B cell (primary cell): ENCODE data around the gene PLEKHG4. TPM values are rescaled to one million over a fixed set of nuclear protein-coding genes. Genes with fewer than 3 reads are reported as not detected.

Source experiments
- ATAC-seq: fragments of 200-7000 bp; cut with Tn5 transposase; one replicate; pipeline ENCODE4 v1.10.0; 2021; ENCODE audit warnings: low read depth, mild to moderate bottlenecking, moderate number of reproducible peaks, moderate library complexity
- CTCF ChIA-PET: fragments of 350-600 bp; sonication (Branson Sonifier 250); formaldehyde crosslinking; loops from one replicate; lab custom pipeline; 2021; ENCODE audit warnings: antibody characterized with exemption, inconsistent platforms; lab: Charles Lee
- POLR2A ChIA-PET: fragments of 350-600 bp; sonication (Branson Sonifier 250); formaldehyde crosslinking; loops from one replicate; lab custom pipeline; 2021; ENCODE audit warnings: antibody characterized with exemption; lab: Charles Lee
- DNase-seq: peaks from one replicate; pipeline ENCODE4 v3.0.0; 2013
- H2AFZ ChIP-seq: 2 replicates; pipeline ENCODE4 v1.6.1; 2012; ENCODE audit warnings: mild to moderate bottlenecking, low read depth, low read length; ENCODE audit not compliant: insufficient read depth, poor library complexity, severe bottlenecking
- H3K27ac ChIP-seq, 2 donors: 1 replicate in 1 of 2; 2 replicates in 1 of 2; pipeline ENCODE4 v1.5.1; 2012 to 2013; ENCODE audit warnings: low read length in 2 of 2, mild to moderate bottlenecking in 2 of 2, moderate library complexity in 1 of 2
- H3K27me3 ChIP-seq, 4 experiments: fragments of 200-600 bp in 1 of 4; sonication (generic) in 1 of 4; replicated peaks in 1 of 4; 1 replicate in 2 of 4; 2 replicates in 2 of 4; pipeline versions ENCODE4 v1.6.1 to v1.7.0; 2013 to 2016; ENCODE audit warnings: low read length in 3 of 4, mild to moderate bottlenecking in 2 of 4, mixed read lengths in 1 of 4, moderate library complexity in 1 of 4; ENCODE audit not compliant: insufficient read depth in 4 of 4, control insufficient read depth in 3 of 4; ENCODE audit errors: control extremely low read depth in 1 of 4
- H3K36me3 ChIP-seq, 2 experiments: replicated peaks in 1 of 2; 1 replicate in 1 of 2; 2 replicates in 1 of 2; pipeline versions ENCODE4 v1.6.1 to v1.7.1; 2013; ENCODE audit warnings: low read length in 1 of 2; ENCODE audit not compliant: insufficient read depth in 2 of 2, control insufficient read depth in 1 of 2; ENCODE audit errors: control extremely low read depth in 1 of 2, extremely low read depth in 1 of 2
- H3K4me1 ChIP-seq, 2 donors: fragments of 200-600 bp in 1 of 2; sonication (generic) in 1 of 2; 1 replicate in 1 of 2; 2 replicates in 1 of 2; pipeline versions ENCODE4 v1.5.1 to v1.6.1; 2013 to 2017; ENCODE audit warnings: low read length in 2 of 2; ENCODE audit not compliant: control insufficient read depth in 2 of 2, insufficient read depth in 2 of 2
- H3K4me2 ChIP-seq: replicated peaks from 2 replicates; pipeline ENCODE3; 2012; ENCODE audit warnings: mild to moderate bottlenecking, low read depth, low read length; ENCODE audit not compliant: poor library complexity, severe bottlenecking
- H3K4me3 ChIP-seq, 5 experiments: fragments of 200-600 bp in 1 of 5; sonication (generic) in 1 of 5; 1 replicate in 3 of 5; 2 replicates in 2 of 5; pipeline versions ENCODE4 v1.5.1 to v1.7.0; 2011 to 2016; ENCODE audit warnings: low read length in 4 of 5, mild to moderate bottlenecking in 4 of 5, low read depth in 2 of 5, control low read depth in 1 of 5, moderate library complexity in 1 of 5; ENCODE audit not compliant: insufficient read depth in 1 of 5; ENCODE audit errors: control extremely low read depth in 1 of 5, extremely low read depth in 1 of 5
- H3K79me2 ChIP-seq: fragments of 200-600 bp; sonication (generic); one replicate; pipeline ENCODE4 v1.6.0; 2016; ENCODE audit warnings: low read length; ENCODE audit not compliant: control insufficient read depth, insufficient read depth
- H3K9ac ChIP-seq: fragments of 200-600 bp; sonication (generic); 2 replicates; pipeline ENCODE4 v1.6.1; 2017; ENCODE audit warnings: mild to moderate bottlenecking, low read length, moderate library complexity
- H3K9me3 ChIP-seq, 3 donors: one replicate each; pipeline versions ENCODE4 v1.6.1 to v1.7.1; 2013; ENCODE audit warnings: low read length in 2 of 3; ENCODE audit not compliant: control insufficient read depth in 2 of 3, insufficient read depth in 1 of 3; ENCODE audit errors: control extremely low read depth in 1 of 3
- H4K20me1 ChIP-seq: 2 replicates; pipeline ENCODE4 v1.6.0; 2012; ENCODE audit warnings: mild to moderate bottlenecking, low read length; ENCODE audit not compliant: insufficient read depth, control insufficient read depth, poor library complexity, severe bottlenecking
- H3K27ac Mint-ChIP-seq: one replicate; pipeline ENCODE4 v1.8.0; 2021; ENCODE audit warnings: mixed read lengths
- H3K27me3 Mint-ChIP-seq: one replicate; pipeline ENCODE4 v1.8.0; 2021; ENCODE audit warnings: mixed read lengths
- H3K4me1 Mint-ChIP-seq: one replicate; pipeline ENCODE4 v1.8.0; 2021; ENCODE audit warnings: mixed read lengths
- H3K4me3 Mint-ChIP-seq: one replicate; pipeline ENCODE4 v1.8.0; 2021; ENCODE audit warnings: mixed read lengths
- H3K9me3 Mint-ChIP-seq: one replicate; pipeline ENCODE4 v1.8.0; 2022; ENCODE audit warnings: mixed read lengths; ENCODE audit not compliant: insufficient read depth
- EZH2 ChIP-seq: IDR thresholded peaks from 2 replicates; pipeline ENCODE4 v1.6.1; 2012; ENCODE audit warnings: borderline replicate concordance, low read depth, mild to moderate bottlenecking, moderate library complexity, low read length; ENCODE audit not compliant: insufficient read depth, poor library complexity, severe bottlenecking
- WGBS: methylation state at CpG from one replicate; pipeline ENCODE4 v1.1.5; 2013; ENCODE audit warnings: missing lambda C conversion rate; ENCODE audit not compliant: insufficient coverage; 5-methylcytosine and 5-hydroxymethylcytosine counted together
- intact Hi-C: fragments of 100-400 bp; cut with micrococcal nuclease; formaldehyde crosslinking; loops from one replicate; pipeline ENCODE4 v1.10.0; 2022
- polyA plus RNA-seq: library from polyadenylated mRNA; depleted of rRNA; stranded (reverse); fragments of >200 nt; gene quantifications from 2 replicates; pipeline ENCODE4 v1.2.3, GENCODE V29; 2012
- total RNA-seq, 2 donors: library from RNA; stranded (reverse); fragments of 120-200 nt in 1 of 2; gene quantifications; 1 replicate in 1 of 2; 2 replicates in 1 of 2; pipeline versions ENCODE4 v1.2.3 to v1.2.4, GENCODE V29; 2013 to 2022
- TF ChIP-seq, protein P1 (sequence below): fragments of 200-600 bp; IDR thresholded peaks from one replicate; pipeline ENCODE4 v1.8.0; 2022; ENCODE audit warnings: antibody characterized with exemption, mild to moderate bottlenecking

Gene PLEKHG4
- total and polyA plus RNA-seq, 2 donors (not counting 1 experiment from before 2014, with no cell fraction given): 6.0 to 7.1 TPM

DNA sequence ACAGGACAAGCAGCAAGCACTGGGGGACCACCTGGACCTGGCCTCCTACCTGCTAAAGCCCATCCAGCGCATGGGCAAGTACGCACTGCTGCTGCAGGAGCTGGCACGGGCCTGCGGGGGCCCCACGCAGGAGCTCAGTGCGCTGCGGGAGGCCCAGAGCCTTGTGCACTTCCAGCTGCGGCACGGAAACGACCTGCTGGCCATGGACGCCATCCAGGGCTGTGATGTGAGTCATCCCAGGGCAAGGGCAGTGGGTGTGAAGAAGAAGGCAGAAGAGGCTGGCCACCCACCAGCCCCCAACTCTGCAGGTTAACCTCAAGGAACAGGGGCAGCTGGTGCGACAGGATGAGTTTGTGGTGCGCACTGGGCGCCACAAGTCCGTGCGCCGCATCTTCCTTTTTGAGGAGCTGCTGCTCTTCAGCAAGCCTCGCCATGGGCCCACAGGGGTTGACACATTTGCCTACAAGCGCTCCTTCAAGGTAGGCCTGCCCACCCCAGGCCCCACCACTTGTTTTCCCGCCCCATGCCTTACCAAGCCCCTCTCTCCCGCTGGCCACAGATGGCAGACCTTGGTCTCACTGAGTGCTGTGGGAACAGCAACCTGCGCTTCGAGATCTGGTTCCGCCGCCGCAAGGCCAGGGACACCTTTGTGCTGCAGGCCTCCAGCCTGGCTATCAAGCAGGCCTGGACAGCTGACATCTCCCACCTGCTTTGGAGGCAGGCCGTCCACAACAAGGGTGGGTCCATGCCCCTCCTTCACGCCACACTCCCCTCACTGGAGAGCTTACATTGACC is 7.3 kb downstream of the PLEKHG4 start:
- no peak overlapping the region for H2AFZ ChIP-seq
- DNase-seq (no peak), ATAC-seq (no peak)
- CTCF ChIA-PET: interaction anchor here (1.6 kb wide), 1 partner anchor 8 kb away, joined by 3 read pairs; no protein-coding TSS in a partner anchor
- H3K27ac Mint-ChIP-seq: no peak overlapping the region
- intact Hi-C loops: no loop called here
- 95% methylated on average over 27 of the region's 28 CpGs for WGBS
- no peaks in the 10 kb centered on the region for H3K27me3 ChIP-seq
- H3K4me3 ChIP-seq: no peak overlapping the region
- no peaks in the 10 kb centered on the region for H3K36me3 ChIP-seq
- no peaks in the 10 kb centered on the region for H3K9me3 ChIP-seq
- POLR2A ChIA-PET: no interaction called here
- no peak overlapping the region for H3K4me2 ChIP-seq
- no peak for TF ChIP-seq EZH2
- TF ChIP-seq, protein P1, sequence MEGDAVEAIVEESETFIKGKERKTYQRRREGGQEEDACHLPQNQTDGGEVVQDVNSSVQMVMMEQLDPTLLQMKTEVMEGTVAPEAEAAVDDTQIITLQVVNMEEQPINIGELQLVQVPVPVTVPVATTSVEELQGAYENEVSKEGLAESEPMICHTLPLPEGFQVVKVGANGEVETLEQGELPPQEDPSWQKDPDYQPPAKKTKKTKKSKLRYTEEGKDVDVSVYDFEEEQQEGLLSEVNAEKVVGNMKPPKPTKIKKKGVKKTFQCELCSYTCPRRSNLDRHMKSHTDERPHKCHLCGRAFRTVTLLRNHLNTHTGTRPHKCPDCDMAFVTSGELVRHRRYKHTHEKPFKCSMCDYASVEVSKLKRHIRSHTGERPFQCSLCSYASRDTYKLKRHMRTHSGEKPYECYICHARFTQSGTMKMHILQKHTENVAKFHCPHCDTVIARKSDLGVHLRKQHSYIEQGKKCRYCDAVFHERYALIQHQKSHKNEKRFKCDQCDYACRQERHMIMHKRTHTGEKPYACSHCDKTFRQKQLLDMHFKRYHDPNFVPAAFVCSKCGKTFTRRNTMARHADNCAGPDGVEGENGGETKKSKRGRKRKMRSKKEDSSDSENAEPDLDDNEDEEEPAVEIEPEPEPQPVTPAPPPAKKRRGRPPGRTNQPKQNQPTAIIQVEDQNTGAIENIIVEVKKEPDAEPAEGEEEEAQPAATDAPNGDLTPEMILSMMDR: no peak
- H3K4me1 ChIP-seq: no peaks in the 10 kb centered on the region
- no peak overlapping the region for H3K4me3 Mint-ChIP-seq
- no peak overlapping the region for H3K9ac ChIP-seq
- no peaks in the 10 kb centered on the region for H3K27me3 Mint-ChIP-seq
- no peaks in the 10 kb centered on the region for H3K4me1 Mint-ChIP-seq
- H3K9me3 Mint-ChIP-seq: no peaks in the 10 kb centered on the region
- no peak overlapping the region for H3K27ac ChIP-seq
- no peaks in the 10 kb centered on the region for H4K20me1 ChIP-seq
- no peaks in the 10 kb centered on the region for H3K79me2 ChIP-seq

DNA sequence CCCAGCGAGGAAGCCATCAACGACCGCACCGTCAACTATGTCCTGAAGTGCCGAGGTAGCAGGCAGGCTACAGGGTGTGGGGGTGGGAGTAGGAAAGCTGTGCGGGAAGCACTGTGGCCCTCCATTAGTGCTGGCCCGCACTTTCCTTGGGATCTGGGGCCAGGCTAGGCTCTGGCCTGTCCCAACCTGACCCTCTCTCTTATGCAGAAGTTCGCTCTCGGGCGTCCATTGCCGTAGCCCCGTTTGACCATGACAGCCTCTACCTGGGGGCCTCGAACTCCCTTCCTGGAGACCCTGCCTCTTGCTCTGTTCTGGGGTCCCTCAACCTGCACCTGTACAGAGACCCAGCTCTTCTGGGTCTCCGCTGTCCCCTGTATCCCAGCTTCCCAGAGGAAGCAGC is 8.6 kb downstream of the PLEKHG4 start:
- ChIA-PET POLR2A (no interaction called here), CTCF (interaction anchor here (1.0 to 1.6 kb wide), 2 partner anchors 9 to 62 kb away, joined by 3 read pairs; no protein-coding TSS in a partner anchor)
- Mint-ChIP-seq H3K27ac (no peak overlapping the region), H3K4me1 (no peaks in the 10 kb centered on the region), H3K27me3 (no peaks in the 10 kb centered on the region), H3K9me3 (no peaks in the 10 kb centered on the region), H3K4me3 (no peak overlapping the region)
- intact Hi-C loops: no loop called here
- Histone ChIP-seq H3K9me3 (no peaks in the 10 kb centered on the region), H2AFZ (no peak overlapping the region), H4K20me1 (no peaks in the 10 kb centered on the region), H3K27ac (no peak overlapping the region), H3K27me3 (no peaks in the 10 kb centered on the region), H3K4me2 (no peak overlapping the region), H3K36me3 (no peaks in the 10 kb centered on the region), H3K4me3 (no peak overlapping the region), H3K9ac (no peak overlapping the region), H3K4me1 (no peaks in the 10 kb centered on the region), H3K79me2 (no peaks in the 10 kb centered on the region)
- WGBS: 92% methylated on average over 14 of the region's 14 CpGs
- ATAC-seq (no peak), DNase-seq (no peak)
- TF ChIP-seq, protein P1: no peak
